ENCODE results near the gene SCGB1C1. TPM values are rescaled to one million over a fixed set of nuclear protein-coding genes. Genes with fewer than 3 reads are reported as not detected.

SCGB1C1 gene
- total and polyA plus RNA-seq, 2 experiments from 2014 or later: not detected

- TF ChIP-seq REST (IDR thresholded peaks at IDR 0.05; ENCODE audit: unreplicated experiment): no peak
- TF ChIP-seq JUNB (IDR thresholded peaks at IDR 0.05; ENCODE audit: unreplicated experiment): no peak
These were observed 48.8 kb downstream of the SCGB1C1 start (continued) for GRCh38 chr11:241634-242033.

Small RNAs within 50 kb of the gene (small RNA-seq; reads per million reads assigned to genes)
- not detected for gene RNU6-447P (ENCODE audit: low replicate concordance)

Other genes starting within 250 kb of the SCGB1C1 start
- 19.5 and 20.5 TPM in 2 replicates for gene BET1L, start 14.3 kb downstream of the SCGB1C1 start, total RNA-seq (2014; rRNA removed; shearing (Covaris generic))
- 15.2 and 22.8 TPM in 2 replicates for gene BET1L, start 14.3 kb downstream of the SCGB1C1 start, polyA plus RNA-seq (2016; fragmentation: Nextera tagmentation; extraction: Ambion mirVana)
- 65.5 and 81.3 TPM in 2 replicates for gene RIC8A, start 14.6 kb downstream of the SCGB1C1 start, total RNA-seq (2014; rRNA removed; shearing (Covaris generic))
- gene RIC8A, start 14.6 kb downstream of the SCGB1C1 start, polyA plus RNA-seq (2016; fragmentation: Nextera tagmentation; extraction: Ambion mirVana): 23.6 and 27.3 TPM in 2 replicates
- gene SIRT3, start 43.3 kb downstream of the SCGB1C1 start, total RNA-seq (2014; rRNA removed; shearing (Covaris generic)): 5.2 and 7.0 TPM in 2 replicates
- 8.9 and 11.4 TPM in 2 replicates for gene SIRT3, start 43.3 kb downstream of the SCGB1C1 start, polyA plus RNA-seq (2016; fragmentation: Nextera tagmentation; extraction: Ambion mirVana)
- gene PSMD13, start 43.9 kb downstream of the SCGB1C1 start, total RNA-seq (2014; rRNA removed; shearing (Covaris generic)): 99.9 and 111 TPM in 2 replicates
- 114 and 116 TPM in 2 replicates for gene PSMD13, start 43.9 kb downstream of the SCGB1C1 start, polyA plus RNA-seq (2016; fragmentation: Nextera tagmentation; extraction: Ambion mirVana)
- 0.73 TPM in 1 of 2 replicates, not detected in the other for gene NLRP6, start 85.3 kb downstream of the SCGB1C1 start, total RNA-seq (2014; rRNA removed; shearing (Covaris generic))
- gene NLRP6, start 85.3 kb downstream of the SCGB1C1 start, polyA plus RNA-seq (2016; fragmentation: Nextera tagmentation; extraction: Ambion mirVana): 0.15 TPM in 1 of 2 replicates, not detected in the other
- gene PGGHG, start 96.0 kb downstream of the SCGB1C1 start, total RNA-seq (2014; rRNA removed; shearing (Covaris generic)): 45.4 and 55.8 TPM in 2 replicates
- gene PGGHG, start 96.0 kb downstream of the SCGB1C1 start, polyA plus RNA-seq (2016; fragmentation: Nextera tagmentation; extraction: Ambion mirVana): 18.1 and 24.9 TPM in 2 replicates
- not detected in 2 replicates for gene IFITM5, start 106.4 kb downstream of the SCGB1C1 start, total RNA-seq (2014; rRNA removed; shearing (Covaris generic))
- gene IFITM5, start 106.4 kb downstream of the SCGB1C1 start, polyA plus RNA-seq (2016; fragmentation: Nextera tagmentation; extraction: Ambion mirVana): 0.42 TPM in 1 of 2 replicates, not detected in the other
- 57.3 and 91.2 TPM in 2 replicates for gene IFITM2, start 114.7 kb downstream of the SCGB1C1 start, total RNA-seq (2014; rRNA removed; shearing (Covaris generic))
- 857 and 906 TPM in 2 replicates for gene IFITM2, start 114.7 kb downstream of the SCGB1C1 start, polyA plus RNA-seq (2016; fragmentation: Nextera tagmentation; extraction: Ambion mirVana)
- gene IFITM1, start 121.0 kb downstream of the SCGB1C1 start, total RNA-seq (2014; rRNA removed; shearing (Covaris generic)): 396 and 409 TPM in 2 replicates
- 1,180 and 1,194 TPM in 2 replicates for gene IFITM1, start 121.0 kb downstream of the SCGB1C1 start, polyA plus RNA-seq (2016; fragmentation: Nextera tagmentation; extraction: Ambion mirVana)
- gene IFITM3, start 127.8 kb downstream of the SCGB1C1 start, total RNA-seq (2014; rRNA removed; shearing (Covaris generic)): 72.4 and 82.3 TPM in 2 replicates
- 829 and 840 TPM in 2 replicates for gene IFITM3, start 127.8 kb downstream of the SCGB1C1 start, polyA plus RNA-seq (2016; fragmentation: Nextera tagmentation; extraction: Ambion mirVana)
- gene B4GALNT4, start 176.4 kb downstream of the SCGB1C1 start, total RNA-seq (2014; rRNA removed; shearing (Covaris generic)): 55.2 and 92.6 TPM in 2 replicates
- gene B4GALNT4, start 176.4 kb downstream of the SCGB1C1 start, polyA plus RNA-seq (2016; fragmentation: Nextera tagmentation; extraction: Ambion mirVana): 49.9 and 53.5 TPM in 2 replicates
- gene PKP3, start 201.1 kb downstream of the SCGB1C1 start, total RNA-seq (2014; rRNA removed; shearing (Covaris generic)): 18.7 and 23.0 TPM in 2 replicates
- 6.1 and 7.2 TPM in 2 replicates for gene PKP3, start 201.1 kb downstream of the SCGB1C1 start, polyA plus RNA-seq (2016; fragmentation: Nextera tagmentation; extraction: Ambion mirVana)
- gene SIGIRR, start 221.9 kb downstream of the SCGB1C1 start, total RNA-seq (2014; rRNA removed; shearing (Covaris generic)): 59.1 and 63.0 TPM in 2 replicates
- 72.2 and 96.2 TPM in 2 replicates for gene SIGIRR, start 221.9 kb downstream of the SCGB1C1 start, polyA plus RNA-seq (2016; fragmentation: Nextera tagmentation; extraction: Ambion mirVana)
- gene ANO9, start 248.9 kb downstream of the SCGB1C1 start, total RNA-seq (2014; rRNA removed; shearing (Covaris generic)): 6.5 and 10.2 TPM in 2 replicates
- gene ANO9, start 248.9 kb downstream of the SCGB1C1 start, polyA plus RNA-seq (2016; fragmentation: Nextera tagmentation; extraction: Ambion mirVana): 7.5 and 9.0 TPM in 2 replicates